Hematopoietic multipotent progenitor cell treated with erythropoietin and hydrocortisone succinate and interleukin-3 and kit ligand, for 6 days (in vitro differentiated cells): ENCODE data around the gene DPCD.
A peak's percentile ranks its signal among the peaks of the same experiment; 100 is the strongest.

Experiments used
- DNase-seq: peaks from one replicate; pipeline ENCODE4 v3.0.0-alpha.2; 2015

Gene DPCD

GRCh38 chr10:101587725-101588653 is at the start of gene DPCD, which contains the start of gene POLL:
TSS of gene DPCD (plus strand) at chr10:101588321. CDS start at chr10:101588337, 16 bp downstream.
TSS of gene POLL (minus strand) at chr10:101588257. CDS start at chr10:101587360, 897 bp downstream.
- DNase-seq = peak; percentile 99

GRCh38 chr10:101538446-101538845 is 49.7 kb upstream of the DPCD start:
- DNase-seq = no peak

GRCh38 chr10:101545898-101546297 is 42.2 kb upstream of the DPCD start:
- DNase-seq = peak; percentile 93

- DNase-seq = no peak
Measured at GRCh38 chr10:101550965-101551364, 37.2 kb upstream of the DPCD start.

- DNase-seq = peak; percentile 68
Measured at GRCh38 chr10:101552442-101552841, 35.7 kb upstream of the DPCD start.

- no peak for DNase-seq
Measured at GRCh38 chr10:101557541-101557940, 30.6 kb upstream of the DPCD start.

GRCh38 chr10:101558204-101558603 is 29.9 kb upstream of the DPCD start:
- DNase-seq = peak; percentile 92

- no peak for DNase-seq
Measured at GRCh38 chr10:101558671-101559595, 29.2 kb upstream of the DPCD start.

GRCh38 chr10:101559596-101560297 is 28.4 kb upstream of the DPCD start:
- no peak for DNase-seq

- no peak for DNase-seq
Measured at GRCh38 chr10:101560298-101561067, 27.6 kb upstream of the DPCD start.

- no peak for DNase-seq
Measured at GRCh38 chr10:101561068-101561915, 26.8 kb upstream of the DPCD start.

- no peak for DNase-seq
Measured at GRCh38 chr10:101562231-101562630, 25.9 kb upstream of the DPCD start.

- no peak for DNase-seq
Measured at GRCh38 chr10:101563007-101563406, 25.1 kb upstream of the DPCD start.

- no peak for DNase-seq
Measured at GRCh38 chr10:101563497-101564040, 24.6 kb upstream of the DPCD start.

- DNase-seq = no peak
Measured at GRCh38 chr10:101564490-101564991, 23.6 kb upstream of the DPCD start.

- DNase-seq = no peak
Measured at GRCh38 chr10:101565370-101565900, 22.7 kb upstream of the DPCD start.

GRCh38 chr10:101565936-101566332 is 22.2 kb upstream of the DPCD start:
- no peak for DNase-seq

- peak; percentile 76 for DNase-seq
Measured at GRCh38 chr10:101566333-101567164, 21.6 kb upstream of the DPCD start.
